Neural cell (in vitro differentiated cells): ENCODE measurements around the gene TMEM183A. TPM values are rescaled to one million over a fixed set of nuclear protein-coding genes. Genes with fewer than 3 reads are reported as not detected.

ENCODE experiments used
- H2AFZ ChIP-seq: fragments of 200-600, 300-800 bp; sonication (generic), shearing (Covaris generic); 2 replicates; pipeline ENCODE4 v1.6.0; 2014; ENCODE audit warnings: low read depth, mild to moderate bottlenecking, antibody characterized with exemption, low read length, moderate library complexity
- H3F3A ChIP-seq: fragments of 200-600 bp; shearing (Covaris generic); 2 replicates; pipeline ENCODE4 v1.6.1; 2016; ENCODE audit warnings: mild to moderate bottlenecking, moderate library complexity, mixed read lengths, antibody characterized with exemption, low read length; ENCODE audit not compliant: insufficient read depth, poor library complexity, severe bottlenecking
- H3K27ac ChIP-seq: fragments of 200-600, 300-800 bp; sonication (generic), shearing (Covaris generic); 2 replicates; pipeline ENCODE4 v1.5.1; 2014; ENCODE audit warnings: mild to moderate bottlenecking, low read length, moderate library complexity
- H3K27me3 ChIP-seq: fragments of 300-800, 200-600 bp; sonication (generic), shearing (Covaris generic); 2 replicates; pipeline ENCODE4 v1.6.0; 2014; ENCODE audit warnings: mild to moderate bottlenecking, low read depth, low read length, moderate library complexity; ENCODE audit not compliant: insufficient read depth
- H3K36me3 ChIP-seq: fragments of 300-800, 200-600 bp; sonication (generic), shearing (Covaris generic); 2 replicates; pipeline ENCODE4 v1.5.1; 2014; ENCODE audit warnings: mild to moderate bottlenecking, antibody characterized with exemption, low read length, moderate library complexity; ENCODE audit not compliant: insufficient read depth
- H3K4me2 ChIP-seq: fragments of 300-800, 200-600 bp; sonication (generic), shearing (Covaris generic); 2 replicates; pipeline ENCODE4 v1.6.0; 2014; ENCODE audit warnings: mild to moderate bottlenecking, low read length
- H3K4me3 ChIP-seq: fragments of 300-800, 200-600 bp; sonication (generic), shearing (Covaris generic); 2 replicates; pipeline ENCODE4 v1.5.1; 2014; ENCODE audit warnings: mild to moderate bottlenecking, low read length, moderate library complexity
- H3K79me2 ChIP-seq: fragments of 200-600 bp; shearing (Covaris generic); replicated peaks from 2 replicates; pipeline ENCODE4 v1.6.0; 2014; ENCODE audit warnings: mild to moderate bottlenecking, low read length, moderate library complexity; ENCODE audit not compliant: insufficient read depth
- H3K9ac ChIP-seq: fragments of 300-800, 200-600 bp; sonication (generic), shearing (Covaris generic); 2 replicates; pipeline ENCODE4 v1.6.1; 2016; ENCODE audit warnings: mild to moderate bottlenecking, low read length, mixed read lengths
- H3K9me2 ChIP-seq: fragments of 200-600 bp; shearing (Covaris generic); 2 replicates; pipeline ENCODE4 v1.6.1; 2016; ENCODE audit warnings: mild to moderate bottlenecking, low read length, mixed read lengths; ENCODE audit not compliant: insufficient read depth
- H3K9me3 ChIP-seq: fragments of 200-600, 300-800 bp; sonication (generic), shearing (Covaris generic); 2 replicates; pipeline ENCODE4 v1.6.1; 2016; ENCODE audit warnings: mild to moderate bottlenecking, mixed run types, low read length, moderate library complexity, mixed read lengths
- H4K20me1 ChIP-seq: fragments of 200-600 bp; shearing (Covaris generic); 2 replicates; pipeline ENCODE4 v1.6.1; 2016; ENCODE audit warnings: mild to moderate bottlenecking, mixed run types; ENCODE audit not compliant: insufficient read depth
- CTCF ChIP-seq: fragments of 450-650 bp; IDR thresholded peaks from 2 replicates; pipeline ENCODE4 v1.5.1; 2014; ENCODE audit warnings: antibody characterized with exemption, mild to moderate bottlenecking, moderate library complexity; ENCODE audit not compliant: poor library complexity, severe bottlenecking
- EP300 ChIP-seq: fragments of 450-650 bp; conservative IDR thresholded peaks from 2 replicates; pipeline ENCODE4 v1.6.1; 2014; ENCODE audit warnings: antibody characterized with exemption, mild to moderate bottlenecking, moderate library complexity; ENCODE audit not compliant: poor library complexity, severe bottlenecking
- EZH2 ChIP-seq: fragments of 200-600, 300-800 bp; shearing (Covaris generic), sonication (generic); IDR thresholded peaks from 2 replicates; pipeline ENCODE4 v1.6.1; 2014; ENCODE audit warnings: antibody characterized with exemption, low read length, borderline replicate concordance, mild to moderate bottlenecking; ENCODE audit not compliant: insufficient read depth, poor library complexity, severe bottlenecking
- MXI1 ChIP-seq: fragments of 450-650 bp; conservative IDR thresholded peaks from 2 replicates; pipeline ENCODE4 v1.6.1; 2014; ENCODE audit warnings: antibody characterized with exemption, mild to moderate bottlenecking; ENCODE audit not compliant: poor library complexity, severe bottlenecking
- POLR2AphosphoS5 ChIP-seq: IDR thresholded peaks from 2 replicates; pipeline ENCODE4 v1.6.1; 2012
- RAD21 ChIP-seq: fragments of 450-650 bp; conservative IDR thresholded peaks from 2 replicates; pipeline ENCODE4 v1.6.1; 2014; ENCODE audit warnings: antibody characterized with exemption, mild to moderate bottlenecking, moderate library complexity
- REST ChIP-seq: IDR thresholded peaks from 2 replicates; pipeline ENCODE4 v1.6.1; 2012; ENCODE audit warnings: borderline replicate concordance
- SMC3 ChIP-seq: fragments of 450-650 bp; conservative IDR thresholded peaks from 2 replicates; pipeline ENCODE4 v1.6.1; 2014; ENCODE audit warnings: antibody characterized with exemption, mild to moderate bottlenecking, moderate library complexity; ENCODE audit not compliant: poor library complexity
- TAF1 ChIP-seq: IDR thresholded peaks from 2 replicates; pipeline ENCODE4 v1.6.1; 2012; ENCODE audit warnings: low read depth
- polyA plus RNA-seq: library from polyadenylated mRNA; depleted of rRNA; stranded (reverse); fragments of >200 nt; gene quantifications from 2 replicates; pipeline ENCODE4 v1.2.3, GENCODE V29; 2014

The TMEM183A gene
- polyA plus RNA-seq, 1 donor from 2014 or later, result 237 TPM

- H3K9me2 ChIP-seq, result no peaks in the 10 kb centered on the region
- no peaks in the 10 kb centered on the region for H3K27me3 ChIP-seq
- peak overlapping the region; percentile 56 for H3K27ac ChIP-seq
- H3K36me3 ChIP-seq, result no peaks in the 10 kb centered on the region
- peak overlapping the region; percentile 88 for H3K9ac ChIP-seq
- no peaks in the 10 kb centered on the region for H3F3A ChIP-seq
- peak overlapping the region; percentile 99 for H2AFZ ChIP-seq
- no peaks in the 10 kb centered on the region for H3K79me2 ChIP-seq
- H3K4me2 ChIP-seq, result peak overlapping the region; percentile 80
- H3K9me3 ChIP-seq, result no peaks in the 10 kb centered on the region
- H4K20me1 ChIP-seq, result no peaks in the 10 kb centered on the region
- peak overlapping the region; percentile 97 for H3K4me3 ChIP-seq
- TF ChIP-seq SMC3 (no peak), EZH2 (no peak), EP300 (no peak), REST (no peak), POLR2AphosphoS5 (no peak)
Measured at GRCh38 chr1:202966006-202966898, 40.9 kb upstream of the TMEM183A start.

GRCh38 chr1:202967684-202968281 is 39.4 kb upstream of the TMEM183A start:
- no peaks in the 10 kb centered on the region for H3K9me3 ChIP-seq
- peak overlapping the region; percentile 66 for H3K4me2 ChIP-seq
- H3K9ac ChIP-seq, result peak overlapping the region; percentile 55
- peak overlapping the region; percentile 76 for H2AFZ ChIP-seq
- peak overlapping the region; percentile 97 for H3K4me3 ChIP-seq
- H3F3A ChIP-seq, result no peaks in the 10 kb centered on the region
- H4K20me1 ChIP-seq, result no peaks in the 10 kb centered on the region
- H3K36me3 ChIP-seq, result no peaks in the 10 kb centered on the region
- H3K27ac ChIP-seq, result no peak overlapping the region
- H3K27me3 ChIP-seq, result no peaks in the 10 kb centered on the region
- no peaks in the 10 kb centered on the region for H3K79me2 ChIP-seq
- no peaks in the 10 kb centered on the region for H3K9me2 ChIP-seq
- TF ChIP-seq MXI1 (peak; percentile 39), EP300 (no peak)

GRCh38 chr1:202968351-202968750 is 38.8 kb upstream of the TMEM183A start:
- no peaks in the 10 kb centered on the region for H3K9me2 ChIP-seq
- no peaks in the 10 kb centered on the region for H3F3A ChIP-seq
- TF ChIP-seq EZH2 (no peak), SMC3 (no peak), CTCF (no peak), RAD21 (no peak), POLR2AphosphoS5 (no peak), MXI1 (no peak), EP300 (no peak), REST (no peak), TAF1 (no peak)
- no peaks in the 10 kb centered on the region for H3K36me3 ChIP-seq
- H2AFZ ChIP-seq, result no peak overlapping the region
- H4K20me1 ChIP-seq, result no peaks in the 10 kb centered on the region
- H3K4me3 ChIP-seq, result peak overlapping the region; percentile 97
- H3K4me2 ChIP-seq, result peak overlapping the region; percentile 66
- peak overlapping the region; percentile 55 for H3K9ac ChIP-seq
- no peak overlapping the region for H3K27ac ChIP-seq
- no peaks in the 10 kb centered on the region for H3K27me3 ChIP-seq
- H3K79me2 ChIP-seq, result no peaks in the 10 kb centered on the region
- H3K9me3 ChIP-seq, result no peaks in the 10 kb centered on the region
